ENCODE results near the gene SLC29A1.
A peak's percentile ranks its signal among the peaks of the same experiment; 100 is the strongest.
"Not testable (repeated sequence)": the region's sequence is repeated elsewhere in the genome, so short reads cannot be mapped to it uniquely, and the experiment has no call there.

Gene SLC29A1

DNA sequence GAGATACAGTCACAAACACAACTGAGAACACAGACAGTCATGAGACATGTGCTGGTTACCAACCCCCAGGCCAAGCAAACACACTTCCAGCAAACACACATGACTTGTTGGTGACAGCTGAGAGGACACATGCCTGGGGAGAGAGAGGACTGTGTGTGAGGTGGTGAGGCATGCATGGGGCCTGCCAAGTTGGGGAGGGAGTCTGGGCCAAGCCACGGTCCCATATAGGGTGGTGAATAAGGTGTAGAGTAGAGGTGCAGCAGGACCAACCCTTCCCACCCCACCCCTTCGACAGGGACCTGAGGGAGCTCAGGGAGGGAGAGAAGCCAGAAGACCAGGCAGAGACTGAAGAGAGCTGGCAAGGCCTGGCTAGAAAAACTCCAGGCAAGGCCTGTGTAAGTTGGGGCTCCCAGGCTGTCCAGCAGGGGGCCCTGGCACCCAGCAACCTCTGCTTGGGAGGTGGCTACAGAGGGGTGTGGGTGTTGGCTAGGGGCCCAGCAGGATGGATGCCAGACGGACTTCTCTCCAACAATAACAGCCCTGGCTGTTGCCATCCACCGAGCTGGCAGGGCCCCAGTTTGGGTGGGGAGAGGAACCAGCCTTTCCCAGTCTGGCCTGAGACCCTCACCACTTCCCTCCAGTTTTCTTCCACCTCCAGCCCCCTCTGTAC lies 2.0 kb upstream of the SLC29A1 start:
- peak; percentile 31 to 34 for DNase-seq (ENCODE audit: low read depth in 2 of 2, low spot score in 1 of 2)

DNA sequence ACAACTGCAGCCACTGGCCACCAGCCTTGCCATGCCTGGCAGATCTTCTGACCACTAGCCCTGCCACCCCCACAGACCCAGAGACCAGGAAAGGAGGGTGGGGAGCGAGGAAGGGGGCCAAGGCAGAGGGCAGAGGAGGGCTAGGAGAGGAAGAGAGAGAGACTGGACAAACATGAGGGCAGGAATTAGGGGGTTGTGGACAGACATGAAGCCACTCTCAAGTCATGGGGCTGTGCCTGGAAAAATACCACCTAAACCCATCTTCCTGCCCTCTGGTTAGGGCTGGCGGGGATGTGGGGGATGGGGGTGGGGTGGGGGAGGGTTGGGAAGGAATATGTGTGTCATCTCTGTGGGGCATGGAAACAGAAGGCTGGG lies 1.4 kb upstream of the SLC29A1 start:
- DNase-seq (ENCODE audit: low read depth in 2 of 2, low spot score in 1 of 2), result no peak

DNA sequence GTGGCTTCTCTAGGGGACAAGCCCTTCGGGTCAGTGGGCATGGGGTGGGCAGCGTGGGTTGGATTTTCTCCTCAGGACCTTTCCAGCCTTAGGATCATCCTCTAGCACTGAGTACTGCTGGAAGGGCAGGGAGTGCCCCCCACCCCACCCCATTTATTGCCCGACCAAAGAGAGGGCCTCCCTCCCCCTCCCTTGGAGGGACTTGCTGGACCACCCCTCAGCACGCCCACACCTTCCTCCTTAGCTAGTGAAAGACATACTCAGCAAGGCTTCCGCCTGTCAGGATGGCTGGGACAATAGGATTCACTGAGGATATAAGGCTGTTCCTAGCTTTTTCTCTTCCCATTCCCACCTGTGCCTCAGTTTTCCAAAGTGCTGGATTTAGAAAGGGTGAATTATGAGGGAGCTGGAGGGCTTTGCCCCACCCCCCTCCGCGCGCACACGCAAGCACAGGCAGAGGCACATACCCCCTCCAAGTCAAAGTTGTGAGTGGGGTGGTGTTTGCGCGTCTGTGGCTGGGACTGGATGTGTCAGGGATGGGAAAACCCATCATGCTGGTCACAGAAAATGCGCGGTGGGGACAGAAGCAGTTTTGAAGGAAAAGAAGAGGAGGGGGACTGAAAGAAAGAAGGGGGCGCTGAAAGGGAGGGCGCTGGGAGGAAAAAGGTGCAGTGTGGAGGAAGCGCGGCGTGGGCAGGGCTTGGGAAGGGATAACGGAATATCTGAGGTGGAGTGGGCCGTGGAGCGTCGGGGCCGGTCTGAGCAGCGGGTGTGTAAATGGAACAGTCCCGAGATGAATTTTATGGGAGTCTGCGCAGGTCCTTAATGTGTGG lies 693 bp upstream of the SLC29A1 start:
- no peak for DNase-seq (ENCODE audit: low read depth in 2 of 2, low spot score in 1 of 2)

DNA sequence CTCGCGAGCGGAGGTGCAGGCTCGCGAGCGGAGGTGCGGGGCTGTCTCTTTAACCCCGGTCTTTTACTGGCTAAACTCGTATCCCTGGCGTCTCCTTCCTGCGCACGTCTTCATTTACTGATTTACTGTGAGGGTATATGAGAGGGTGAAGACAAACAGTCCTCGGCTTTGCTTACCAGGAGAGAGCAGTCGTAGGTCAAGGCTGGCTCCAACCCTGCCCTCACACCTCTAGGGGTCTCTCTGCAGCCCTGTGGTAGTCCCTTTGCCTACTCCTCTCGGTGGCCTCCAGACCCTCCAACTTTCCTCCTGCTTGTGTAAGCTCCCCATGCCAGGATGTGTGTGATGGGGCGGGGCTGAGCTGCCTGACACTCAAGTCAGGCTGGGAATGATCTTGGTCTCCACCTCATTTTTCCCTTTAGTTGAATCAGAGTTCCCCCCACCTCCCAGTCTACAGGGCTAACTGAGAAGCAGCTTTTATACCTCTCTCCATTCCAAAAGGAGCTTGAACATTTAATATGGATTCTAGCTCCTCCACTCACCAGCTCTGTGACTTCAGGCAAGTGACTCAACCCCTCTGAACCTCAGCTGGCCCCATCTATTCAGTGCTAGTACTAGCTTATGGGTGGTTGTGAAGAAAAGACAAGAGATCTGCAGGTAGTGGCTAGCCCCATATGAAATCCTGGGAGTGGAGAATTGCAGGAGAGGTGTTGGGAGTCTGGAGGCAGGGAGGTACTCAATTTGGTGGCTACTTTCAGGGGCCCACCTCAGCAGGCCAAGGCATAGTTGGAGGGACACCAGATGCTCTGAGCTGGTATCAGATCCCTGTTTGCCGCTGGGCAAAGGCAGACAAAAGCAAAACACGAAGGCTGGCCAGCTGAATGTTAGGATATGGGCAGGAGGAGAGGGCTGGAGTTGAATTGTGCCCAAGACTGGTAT lies 902 bp downstream of the SLC29A1 start:
- no peak for DNase-seq (ENCODE audit: low read depth in 2 of 2, low spot score in 1 of 2)

DNA sequence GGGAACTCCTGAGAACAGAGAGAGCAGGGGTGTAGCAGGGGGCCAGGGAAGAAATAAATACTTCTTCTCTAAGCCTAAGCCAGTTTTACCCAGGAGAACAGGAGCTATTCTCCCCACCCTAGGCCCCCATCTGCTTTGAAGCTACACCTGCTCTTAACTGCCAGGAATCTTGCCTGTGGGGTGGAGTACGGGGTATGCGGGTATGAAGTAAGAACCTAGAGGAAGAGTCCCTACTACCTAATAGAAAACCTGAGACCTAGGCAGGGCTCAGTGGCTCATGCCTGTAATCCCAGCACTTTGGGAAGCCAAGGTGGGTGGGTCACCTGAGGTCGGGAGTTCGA lies 1.5 kb downstream of the SLC29A1 start:
- DNase-seq (ENCODE audit: low read depth in 2 of 2, low spot score in 1 of 2), result no peak

DNA sequence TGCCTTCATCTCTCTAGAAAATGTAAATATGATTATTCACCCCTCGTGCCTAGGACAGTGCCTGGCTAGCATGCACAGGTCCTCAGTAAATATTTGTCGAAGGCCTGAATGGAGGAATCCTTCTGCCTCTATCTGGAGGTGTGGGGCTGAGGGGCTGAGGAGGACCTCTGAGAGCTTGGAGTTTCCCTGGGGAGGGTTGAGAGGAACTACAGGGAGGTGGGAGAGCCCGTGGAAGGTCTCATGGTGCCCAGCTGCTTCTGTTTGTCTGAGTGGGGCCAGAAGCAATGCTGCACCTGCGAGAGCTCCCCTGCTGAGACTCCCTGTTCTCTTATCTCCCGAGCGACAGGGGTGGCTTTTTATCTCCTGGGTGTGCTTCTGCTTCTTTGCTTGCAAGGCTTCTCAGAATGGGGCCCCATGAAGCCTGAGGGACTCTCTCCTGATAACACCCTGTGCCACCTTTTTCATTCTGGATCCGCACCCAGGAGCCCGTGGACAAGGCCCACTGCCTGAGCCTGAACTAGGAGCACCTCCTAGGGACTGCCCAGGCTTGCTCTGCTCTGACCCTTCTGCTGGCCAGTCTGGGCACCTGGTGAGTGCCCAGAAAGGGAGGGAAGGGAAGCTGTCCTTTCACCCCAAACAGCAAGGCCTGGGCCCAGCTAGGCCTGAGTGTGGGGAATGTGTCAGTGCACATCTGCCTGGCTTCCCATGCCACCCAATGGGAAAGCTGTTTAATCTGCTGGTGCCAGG lies 2.4 kb downstream of the SLC29A1 start:
- no peak for DNase-seq (ENCODE audit: low read depth in 2 of 2, low spot score in 1 of 2)

DNA sequence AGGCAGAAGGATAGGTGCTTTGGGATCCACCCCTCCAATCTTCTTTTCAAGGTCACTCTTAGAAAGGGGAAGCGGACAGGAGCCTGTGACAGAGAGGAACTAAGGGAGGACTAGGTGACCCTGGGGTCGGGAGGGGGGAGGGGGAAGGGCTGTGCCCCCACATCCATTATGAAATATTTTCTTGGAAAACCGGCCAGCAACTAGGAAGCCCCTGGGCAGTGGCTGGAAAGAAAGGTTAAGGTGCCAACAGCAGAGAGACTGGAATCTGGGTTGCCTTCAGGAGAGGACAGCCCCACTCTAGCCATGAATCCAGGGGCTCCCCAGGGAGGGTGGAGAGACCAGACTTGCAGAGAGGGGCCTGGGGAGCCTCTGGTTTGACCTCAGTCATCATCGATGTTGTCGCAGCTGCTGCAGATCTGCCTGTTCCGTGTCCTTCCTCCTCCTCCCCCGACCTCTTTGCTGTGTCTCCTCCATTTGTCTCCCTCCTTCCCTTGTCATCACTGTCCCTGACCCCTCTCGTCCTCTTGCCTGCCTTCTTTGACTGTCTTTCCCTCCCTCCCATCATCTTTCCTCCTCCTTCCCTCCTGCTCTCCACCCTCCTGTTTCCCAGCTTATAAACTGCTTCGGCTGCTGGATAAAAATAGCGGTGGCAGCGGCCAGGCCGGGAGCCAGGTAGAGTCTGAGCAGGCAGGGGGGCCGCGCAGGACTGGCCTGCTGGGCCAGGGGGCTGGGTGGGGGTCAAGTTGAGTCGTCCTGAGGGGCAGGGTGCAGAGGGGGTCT lies 3.2 kb downstream of the SLC29A1 start:
- no peak for DNase-seq (ENCODE audit: low read depth in 2 of 2, low spot score in 1 of 2)

DNA sequence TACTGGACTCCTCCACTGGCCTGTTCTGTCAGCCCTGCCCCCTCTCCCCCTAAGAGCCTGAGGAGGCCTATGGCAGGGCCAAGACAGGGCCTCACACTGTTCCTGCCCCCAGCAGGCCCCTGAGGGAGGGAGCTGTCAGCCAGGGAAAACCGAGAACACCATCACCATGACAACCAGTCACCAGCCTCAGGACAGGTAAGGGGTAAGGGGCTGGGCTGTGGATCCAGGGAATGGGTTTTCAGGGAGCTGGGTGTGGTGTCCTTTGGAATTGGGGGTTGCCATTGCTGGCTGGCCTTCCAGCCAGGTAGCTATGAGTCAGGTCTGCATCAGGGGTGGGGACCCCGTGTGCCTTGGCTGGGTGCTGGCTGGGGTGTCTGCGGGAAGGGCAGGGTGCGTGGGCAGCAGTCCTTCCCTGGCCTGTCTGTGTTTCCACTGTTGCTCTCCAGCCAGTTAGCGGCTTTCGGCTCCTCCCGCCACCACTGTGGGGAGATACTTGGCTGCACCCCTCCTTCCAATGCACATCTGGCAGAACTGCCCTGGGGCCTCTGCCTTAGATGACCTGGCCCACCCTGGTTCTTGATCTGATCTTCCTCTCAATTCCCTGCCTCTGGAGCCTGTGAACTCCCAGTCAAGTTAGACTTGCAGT lies 3.9 kb downstream of the SLC29A1 start:
- no peak for DNase-seq (ENCODE audit: low read depth in 2 of 2, low spot score in 1 of 2)

DNA sequence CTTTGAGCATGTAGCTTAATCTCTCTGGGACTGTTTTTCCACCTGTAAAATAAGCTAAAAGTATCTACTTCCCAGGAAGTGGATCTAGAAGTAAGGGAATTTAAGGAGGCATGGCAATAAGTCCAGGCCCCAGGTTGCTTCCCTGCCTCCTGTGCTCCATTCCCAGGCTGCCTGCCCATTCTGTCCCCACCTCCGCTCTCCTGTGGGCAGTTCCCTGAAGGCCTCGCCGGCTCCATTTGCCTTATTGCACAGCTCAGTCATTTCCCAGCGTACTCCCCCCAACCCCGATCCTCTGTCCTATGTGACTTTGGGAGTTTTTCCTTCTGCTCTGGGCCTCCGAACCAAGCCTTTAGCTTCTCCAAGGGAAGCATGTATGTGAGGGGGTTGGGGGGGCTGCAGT lies 4.6 kb downstream of the SLC29A1 start:
- DNase-seq (ENCODE audit: low read depth in 2 of 2, low spot score in 1 of 2), result no peak

DNA sequence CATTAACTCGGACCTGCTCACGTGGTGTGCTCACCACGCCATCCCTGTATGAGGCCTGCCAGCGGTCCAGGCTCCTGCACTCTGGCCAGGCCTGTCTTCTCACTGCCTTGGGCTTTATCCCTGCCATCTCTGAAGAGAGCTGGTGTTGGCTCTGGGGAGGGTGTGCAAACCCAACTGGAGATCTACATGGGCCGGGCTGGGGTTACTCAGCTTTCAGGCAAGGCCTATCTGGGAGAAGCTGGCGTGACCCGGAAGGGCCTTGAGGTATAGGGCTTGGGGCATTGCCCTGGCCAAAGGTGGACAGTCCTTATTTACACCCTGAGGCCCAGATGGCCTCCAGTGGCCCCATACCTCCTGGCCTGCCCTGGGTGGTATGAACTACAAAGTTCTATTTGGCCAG lies 5.0 kb downstream of the SLC29A1 start:
- no peak for DNase-seq (ENCODE audit: low read depth in 2 of 2, low spot score in 1 of 2)

DNA sequence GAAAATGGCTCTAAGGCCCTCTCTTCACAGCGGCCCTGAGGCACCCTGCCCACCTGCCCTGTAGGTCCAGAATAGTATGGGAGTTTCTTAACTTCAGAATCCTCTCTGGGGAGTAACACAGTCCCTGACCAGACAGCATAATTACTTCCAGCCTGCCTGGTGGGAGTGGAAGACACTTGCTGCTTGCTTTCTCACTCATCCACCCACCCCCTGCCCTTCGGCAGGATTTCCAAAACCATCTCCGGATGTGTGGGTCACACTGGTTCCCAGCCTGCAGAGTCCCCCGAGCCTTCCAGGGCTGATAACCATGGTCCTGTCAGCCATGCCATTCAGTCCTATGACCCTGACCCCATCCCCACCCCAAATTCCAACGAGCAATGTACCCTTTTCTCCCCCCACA lies 5.4 kb downstream of the SLC29A1 start:
- DNase-seq (ENCODE audit: low read depth in 2 of 2, low spot score in 1 of 2), result no peak

DNA sequence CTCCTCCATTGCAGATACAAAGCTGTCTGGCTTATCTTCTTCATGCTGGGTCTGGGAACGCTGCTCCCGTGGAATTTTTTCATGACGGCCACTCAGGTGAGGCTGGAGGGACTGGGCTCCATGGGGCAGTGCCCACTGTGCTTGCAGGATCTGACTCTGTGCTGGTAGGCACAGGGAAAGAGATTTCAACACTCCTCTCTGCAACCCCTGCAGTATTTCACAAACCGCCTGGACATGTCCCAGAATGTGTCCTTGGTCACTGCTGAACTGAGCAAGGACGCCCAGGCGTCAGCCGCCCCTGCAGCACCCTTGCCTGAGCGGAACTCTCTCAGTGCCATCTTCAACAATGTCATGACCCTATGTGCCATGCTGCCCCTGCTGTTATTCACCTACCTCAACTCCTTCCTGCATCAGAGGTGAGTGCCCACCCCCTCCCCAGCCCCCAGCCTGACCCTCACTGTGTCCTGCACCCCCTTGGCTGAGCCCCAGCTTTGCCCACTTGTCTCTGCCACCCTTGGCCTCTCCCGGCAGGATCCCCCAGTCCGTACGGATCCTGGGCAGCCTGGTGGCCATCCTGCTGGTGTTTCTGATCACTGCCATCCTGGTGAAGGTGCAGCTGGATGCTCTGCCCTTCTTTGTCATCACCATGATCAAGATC lies 6.1 kb downstream of the SLC29A1 start:
- DNase-seq (ENCODE audit: low read depth in 2 of 2, low spot score in 1 of 2), result no peak

DNA sequence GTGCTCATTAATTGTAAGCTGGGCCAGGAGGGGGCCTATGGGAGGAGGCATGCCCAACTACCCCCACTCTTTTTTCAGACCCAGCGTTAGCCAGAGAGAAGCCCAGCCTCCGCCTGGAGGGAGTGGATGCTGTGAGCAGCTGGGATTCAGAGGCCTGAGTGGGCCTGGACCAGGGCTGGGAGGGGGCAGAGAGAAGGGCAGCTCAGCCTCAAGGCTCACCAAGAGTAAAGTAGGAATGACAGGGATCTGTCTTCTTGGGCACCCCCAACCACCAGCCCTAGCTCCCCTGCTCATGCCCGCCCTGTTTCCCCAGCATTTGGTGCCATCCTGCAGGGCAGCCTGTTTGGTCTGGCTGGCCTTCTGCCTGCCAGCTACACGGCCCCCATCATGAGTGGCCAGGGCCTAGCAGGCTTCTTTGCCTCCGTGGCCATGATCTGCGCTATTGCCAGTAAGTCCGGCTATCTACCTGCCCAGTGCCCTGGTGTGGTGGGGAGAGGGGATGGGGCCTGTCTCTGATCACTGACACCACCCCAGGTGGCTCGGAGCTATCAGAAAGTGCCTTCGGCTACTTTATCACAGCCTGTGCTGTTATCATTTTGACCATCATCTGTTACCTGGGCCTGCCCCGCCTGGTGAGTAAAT lies 6.8 kb downstream of the SLC29A1 start:
- DNase-seq (ENCODE audit: low read depth in 2 of 2, low spot score in 1 of 2), result no peak

DNA sequence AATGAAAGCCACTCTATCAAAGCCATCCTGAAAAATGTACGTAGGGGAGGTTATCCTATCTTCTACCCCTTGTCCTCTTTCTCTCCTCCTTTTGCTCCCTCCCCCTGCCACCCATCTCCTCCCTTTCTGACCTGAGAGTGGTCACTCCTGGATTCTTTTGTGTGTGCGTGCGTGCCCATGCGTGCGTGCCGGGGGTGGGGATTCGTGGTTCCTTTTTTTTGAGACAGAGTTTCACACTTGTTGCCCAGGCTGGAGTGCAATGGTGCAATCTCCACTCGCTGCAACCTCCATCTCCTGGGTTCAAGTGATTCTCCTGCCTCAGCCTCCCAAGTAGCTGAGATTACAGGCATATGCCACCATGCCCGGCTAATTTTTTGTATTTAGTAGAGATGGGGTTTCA lies 8.0 kb downstream of the SLC29A1 start:
- DNase-seq (ENCODE audit: low read depth in 2 of 2, low spot score in 1 of 2), result not testable (repeated sequence)

DNA sequence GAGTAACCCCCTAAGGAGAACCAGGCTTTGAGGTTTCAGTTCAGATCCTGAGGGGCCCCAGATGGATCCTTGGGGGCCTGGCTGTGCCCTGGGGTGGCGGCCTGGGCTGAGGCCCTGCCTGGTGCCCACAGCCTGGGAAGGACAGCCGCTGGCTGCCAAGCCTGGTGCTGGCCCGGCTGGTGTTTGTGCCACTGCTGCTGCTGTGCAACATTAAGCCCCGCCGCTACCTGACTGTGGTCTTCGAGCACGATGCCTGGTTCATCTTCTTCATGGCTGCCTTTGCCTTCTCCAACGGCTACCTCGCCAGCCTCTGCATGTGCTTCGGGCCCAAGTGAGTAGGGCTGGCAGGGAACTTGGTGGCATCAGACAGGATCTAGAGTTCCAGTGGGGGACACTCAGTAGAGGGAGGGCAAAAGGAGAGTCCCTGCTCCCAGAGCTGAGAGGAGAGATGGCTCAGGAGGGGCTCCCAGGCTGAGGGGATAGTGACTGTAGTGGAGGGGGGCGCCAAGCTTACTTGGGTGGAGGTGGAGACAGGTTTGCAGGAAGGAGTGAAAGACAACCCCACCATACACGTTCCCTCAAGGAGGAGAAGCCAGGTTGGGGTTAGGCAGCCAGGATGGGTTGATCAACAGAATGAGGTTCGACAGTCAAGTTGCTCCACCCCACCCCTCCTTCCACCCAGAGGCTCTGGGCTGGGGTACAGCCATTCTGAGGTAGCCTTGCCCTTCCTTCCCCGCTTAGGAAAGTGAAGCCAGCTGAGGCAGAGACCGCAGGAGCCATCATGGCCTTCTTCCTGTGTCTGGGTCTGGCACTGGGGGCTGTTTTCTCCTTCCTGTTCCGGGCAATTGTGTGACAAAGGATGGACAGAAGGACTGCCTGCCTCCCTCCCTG lies 9.5 kb downstream of the SLC29A1 start:
- no peak for DNase-seq (ENCODE audit: low read depth in 2 of 2, low spot score in 1 of 2)

DNA sequence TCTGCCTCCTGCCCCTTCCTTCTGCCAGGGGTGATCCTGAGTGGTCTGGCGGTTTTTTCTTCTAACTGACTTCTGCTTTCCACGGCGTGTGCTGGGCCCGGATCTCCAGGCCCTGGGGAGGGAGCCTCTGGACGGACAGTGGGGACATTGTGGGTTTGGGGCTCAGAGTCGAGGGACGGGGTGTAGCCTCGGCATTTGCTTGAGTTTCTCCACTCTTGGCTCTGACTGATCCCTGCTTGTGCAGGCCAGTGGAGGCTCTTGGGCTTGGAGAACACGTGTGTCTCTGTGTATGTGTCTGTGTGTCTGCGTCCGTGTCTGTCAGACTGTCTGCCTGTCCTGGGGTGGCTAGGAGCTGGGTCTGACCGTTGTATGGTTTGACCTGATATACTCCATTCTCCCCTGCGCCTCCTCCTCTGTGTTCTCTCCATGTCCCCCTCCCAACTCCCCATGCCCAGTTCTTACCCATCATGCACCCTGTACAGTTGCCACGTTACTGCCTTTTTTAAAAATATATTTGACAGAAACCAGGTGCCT lies 10.2 kb downstream of the SLC29A1 start:
- DNase-seq (ENCODE audit: low read depth in 2 of 2, low spot score in 1 of 2), result no peak

Data from stimulated activated CD8-positive, alpha-beta memory T cell treated with anti-CD3 and anti-CD28 coated beads, Interleukin-4, amount 100 ng/mL, for 4 hours (primary cell).